Lower leg skin (tissue), 4 donors: ENCODE data around the gene CCDC18. TPM values are rescaled to one million over a fixed set of nuclear protein-coding genes. Genes with fewer than 3 reads are reported as not detected.

Experiments
- DNase-seq, 2 donors: peaks; one replicate each; pipeline ENCODE4 v3.0.0-alpha.2; 2019; ENCODE audit warnings: low spot score in 2 of 2
- H3K4me3 ChIP-seq: fragments of 200-600 bp; sonication (generic); 2 replicates; pipeline ENCODE4 v1.5.1; 2017; ENCODE audit warnings: mild to moderate bottlenecking, low read depth; ENCODE audit not compliant: poor library complexity, severe bottlenecking
- POLR2A ChIP-seq, 2 donors: fragments of 450-650 bp; IDR thresholded peaks; one replicate each; pipeline ENCODE4 v1.6.1; 2016 to 2017; ENCODE audit warnings: antibody characterized with exemption in 2 of 2, mild to moderate bottlenecking in 1 of 2, moderate library complexity in 1 of 2
- WGBS, 2 donors: methylation state at CpG; one replicate each; pipeline ENCODE4 v1.1.5; 2018; 5-methylcytosine and 5-hydroxymethylcytosine counted together
- intact Hi-C: fragments of 100-400 bp; cut with DNase I; formaldehyde crosslinking; loops from one replicate; pipeline ENCODE4 v1.15.0; 2023; ENCODE audit warnings: low total_unique reads
- total RNA-seq, 4 donors: library from RNA; depleted of rRNA; stranded (reverse); fragments of >200 nt; gene quantifications; one replicate each; pipeline ENCODE4 v1.1.0, GENCODE V29; 2016
- TF ChIP-seq, protein P1 (sequence below), 3 donors: fragments of 450-650 bp; IDR thresholded peaks; one replicate each; pipeline ENCODE4 v1.5.1; 2016; ENCODE audit warnings: antibody characterized with exemption in 3 of 3, mild to moderate bottlenecking in 3 of 3, moderate library complexity in 2 of 3

The CCDC18 gene
- total RNA-seq, 4 donors from 2014 or later: 5.8 to 8.9 (median 6.5) TPM

DNA sequence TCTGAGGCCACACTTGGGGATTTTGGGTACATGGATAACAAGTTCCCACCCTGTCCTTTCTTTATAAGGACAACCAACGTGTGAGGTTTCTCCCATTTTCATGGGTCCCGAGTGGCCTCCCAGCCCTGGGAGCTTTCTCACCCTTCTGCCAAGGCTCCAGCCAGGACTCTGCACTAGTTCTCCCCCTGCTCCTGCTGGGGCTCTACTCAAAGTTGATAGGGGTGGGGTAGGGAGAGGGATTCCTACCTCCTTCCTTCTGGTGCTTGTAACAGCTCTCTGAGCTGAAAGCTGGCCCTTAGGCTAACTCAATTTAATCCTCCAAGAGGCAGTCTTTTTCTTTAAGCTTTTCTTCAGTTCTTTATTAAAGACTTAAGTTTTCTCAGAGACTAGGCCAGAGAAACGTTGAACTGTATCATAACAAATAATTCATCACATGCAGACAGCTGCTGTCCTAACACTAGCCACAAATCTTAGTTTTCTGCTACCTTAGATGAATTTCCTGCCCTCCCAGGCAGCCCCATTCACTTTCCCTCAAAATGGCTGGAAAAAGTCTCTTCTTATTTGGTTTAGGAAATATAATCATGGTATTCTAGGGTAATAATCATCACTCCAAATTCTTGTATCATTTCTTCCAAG is 142.8 kb downstream of the CCDC18 start:
- H3K4me3 ChIP-seq: no peak overlapping the region
- intact Hi-C loops: no loop called here
- WGBS, 2 donors: 36 to 48% methylated on average over 3 of the region's 3 CpGs
- no peak for DNase-seq
- TF ChIP-seq, protein P1, sequence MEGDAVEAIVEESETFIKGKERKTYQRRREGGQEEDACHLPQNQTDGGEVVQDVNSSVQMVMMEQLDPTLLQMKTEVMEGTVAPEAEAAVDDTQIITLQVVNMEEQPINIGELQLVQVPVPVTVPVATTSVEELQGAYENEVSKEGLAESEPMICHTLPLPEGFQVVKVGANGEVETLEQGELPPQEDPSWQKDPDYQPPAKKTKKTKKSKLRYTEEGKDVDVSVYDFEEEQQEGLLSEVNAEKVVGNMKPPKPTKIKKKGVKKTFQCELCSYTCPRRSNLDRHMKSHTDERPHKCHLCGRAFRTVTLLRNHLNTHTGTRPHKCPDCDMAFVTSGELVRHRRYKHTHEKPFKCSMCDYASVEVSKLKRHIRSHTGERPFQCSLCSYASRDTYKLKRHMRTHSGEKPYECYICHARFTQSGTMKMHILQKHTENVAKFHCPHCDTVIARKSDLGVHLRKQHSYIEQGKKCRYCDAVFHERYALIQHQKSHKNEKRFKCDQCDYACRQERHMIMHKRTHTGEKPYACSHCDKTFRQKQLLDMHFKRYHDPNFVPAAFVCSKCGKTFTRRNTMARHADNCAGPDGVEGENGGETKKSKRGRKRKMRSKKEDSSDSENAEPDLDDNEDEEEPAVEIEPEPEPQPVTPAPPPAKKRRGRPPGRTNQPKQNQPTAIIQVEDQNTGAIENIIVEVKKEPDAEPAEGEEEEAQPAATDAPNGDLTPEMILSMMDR (IDR thresholded peaks at IDR 0.05): no peak
- no peak for TF ChIP-seq POLR2A (IDR thresholded peaks at IDR 0.05)

DNA sequence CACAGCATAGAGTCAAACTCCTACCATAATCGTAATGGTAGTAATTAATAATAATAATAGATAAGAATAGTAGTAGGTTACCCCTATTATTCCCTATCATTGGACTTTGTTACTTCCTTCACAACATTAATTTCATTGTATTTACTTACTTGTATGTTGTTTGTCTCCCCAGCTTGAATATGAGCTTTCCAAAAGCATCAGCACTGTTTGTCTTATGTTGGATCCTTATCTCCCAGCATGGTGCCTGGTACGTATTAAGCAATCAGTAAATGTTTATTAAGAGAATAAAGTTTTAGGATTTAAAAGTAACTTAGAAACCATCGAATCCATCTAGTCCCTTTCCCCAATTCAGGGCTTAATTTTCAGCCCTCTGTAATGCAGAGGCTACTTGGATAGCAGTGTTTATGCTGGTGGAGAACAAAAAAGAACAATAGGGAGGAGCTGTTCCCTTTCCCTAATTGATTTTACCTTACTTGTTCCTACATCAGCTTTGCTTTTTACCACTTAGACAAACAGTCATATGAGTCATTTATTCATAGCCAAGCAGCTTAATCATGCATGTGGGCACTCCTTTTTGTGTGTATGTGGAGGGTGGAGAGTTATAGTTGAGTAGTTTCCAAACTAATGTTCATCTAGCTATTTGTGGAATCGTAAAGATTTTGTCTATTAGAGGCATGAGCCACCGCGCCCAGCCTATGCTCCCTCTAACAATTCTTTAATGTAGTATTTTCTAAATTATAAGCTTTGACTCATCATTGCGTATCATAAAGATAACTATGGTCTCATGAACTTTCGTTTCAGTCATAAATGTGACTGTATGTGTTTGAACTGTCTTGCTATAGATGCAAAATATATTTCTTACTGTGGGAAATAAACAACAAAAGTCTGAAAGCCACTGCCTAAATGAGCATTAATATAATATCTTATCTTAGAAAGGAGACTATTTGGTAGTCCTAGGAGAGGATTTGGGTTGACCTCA is 144.3 kb downstream of the CCDC18 start:
- TF ChIP-seq, protein P1 (IDR thresholded peaks at IDR 0.05): no peak
- TF ChIP-seq POLR2A (IDR thresholded peaks at IDR 0.05): no peak
- intact Hi-C loops: no loop called here
- 47 to 57% methylated on average over 8 of the region's 8 CpGs for WGBS, 2 donors
- no peak overlapping the region for H3K4me3 ChIP-seq
- no peak for DNase-seq

Other genes starting within 250 kb of the CCDC18 start
- 1 to 10 TPM; 3.8 to 7.6 (median 6.7) TPM for gene DIPK1A, start 219.3 kb upstream of the CCDC18 start, total RNA-seq
- gene MTF2, start 101.4 kb upstream of the CCDC18 start, total RNA-seq: 10 to 100 TPM; 10.2 to 21.8 (median 16.0) TPM
- gene TMED5, start 311 bp upstream of the CCDC18 start, total RNA-seq: 10 to 100 TPM; 23.9 to 34.4 (median 26.9) TPM
- 10 to 100 TPM; 41.3 to 66.1 (median 52.1) TPM for gene DR1, start 165.2 kb downstream of the CCDC18 start, total RNA-seq